ENCODE measurements around the gene ENPP1.

The ENPP1 gene

GRCh38 chr6:131846023-131846663 lies 38.3 kb downstream of the ENPP1 start:
- no peak for TF ChIP-seq CTCF (IDR thresholded peaks at IDR 0.05; ENCODE audit: low read depth, low read length, missing control alignments)
- H3K4me3 ChIP-seq (ENCODE audit: low read depth, low read length) = no peak overlapping the region
- DNase-seq (ENCODE audit: low read depth) = no peak

GRCh38 chr6:131846905-131847304 lies 39.1 kb downstream of the ENPP1 start:
- DNase-seq (ENCODE audit: low read depth) = no peak
- no peak overlapping the region for H3K4me3 ChIP-seq (ENCODE audit: low read depth, low read length)
- no peak for TF ChIP-seq CTCF (IDR thresholded peaks at IDR 0.05; ENCODE audit: low read depth, low read length, missing control alignments)

DNA sequence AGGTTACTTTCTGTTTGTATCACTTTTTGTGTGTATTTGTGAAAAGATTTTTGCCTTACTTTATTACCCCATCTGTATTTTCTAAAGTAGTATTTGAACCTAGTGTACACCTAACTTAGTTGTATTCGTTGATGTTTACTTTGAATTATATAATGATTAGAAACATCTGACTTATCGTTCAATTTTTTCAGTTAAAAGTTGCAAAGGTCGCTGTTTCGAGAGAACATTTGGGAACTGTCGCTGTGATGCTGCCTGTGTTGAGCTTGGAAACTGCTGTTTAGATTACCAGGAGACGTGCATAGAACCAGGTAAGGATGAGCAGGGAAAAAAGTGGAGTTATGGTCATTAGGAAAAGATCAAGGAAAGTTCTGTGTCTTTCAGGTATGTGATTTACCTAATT lies 42.0 kb downstream of the ENPP1 start:
- DNase-seq (ENCODE audit: low read depth) = no peak
- TF ChIP-seq CTCF (IDR thresholded peaks at IDR 0.05; ENCODE audit: low read depth, low read length, missing control alignments) = no peak
- no peak overlapping the region for H3K4me3 ChIP-seq (ENCODE audit: low read depth, low read length)

DNA sequence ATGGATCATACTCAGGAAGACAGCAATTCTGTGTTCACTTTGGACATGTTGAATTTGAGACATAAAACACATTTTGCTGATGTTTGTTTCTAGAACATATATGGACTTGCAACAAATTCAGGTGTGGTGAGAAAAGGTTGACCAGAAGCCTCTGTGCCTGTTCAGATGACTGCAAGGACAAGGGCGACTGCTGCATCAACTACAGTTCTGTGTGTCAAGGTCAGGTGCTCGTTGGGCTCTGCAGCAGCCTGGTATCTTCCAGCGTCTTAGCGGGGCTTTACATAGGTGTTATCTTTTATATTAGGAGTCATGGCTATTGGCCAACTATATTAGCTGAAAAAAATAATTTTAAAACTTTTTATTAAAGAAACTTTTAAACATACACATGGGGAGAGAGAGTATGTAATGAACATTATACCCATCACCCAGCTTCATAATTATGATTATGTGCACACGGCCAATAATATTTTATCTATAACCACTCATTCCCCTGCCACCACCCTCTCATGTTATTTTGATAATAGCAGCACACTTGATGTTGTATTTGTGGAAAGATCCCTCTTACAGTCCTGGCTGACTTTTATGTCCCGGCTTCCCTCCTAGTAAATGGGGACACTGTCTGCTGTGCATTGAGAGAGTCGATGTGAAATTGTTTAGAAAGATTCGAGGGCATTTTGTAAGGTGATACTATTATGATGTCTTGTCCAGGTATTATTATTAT lies 43.4 kb downstream of the ENPP1 start:
- no peak overlapping the region for H3K4me3 ChIP-seq (ENCODE audit: low read depth, low read length)
- no peak for DNase-seq (ENCODE audit: low read depth)
- no peak for TF ChIP-seq CTCF (IDR thresholded peaks at IDR 0.05; ENCODE audit: low read depth, low read length, missing control alignments)

GRCh38 chr6:131852200-131852599 lies 44.4 kb downstream of the ENPP1 start:
- H3K4me3 ChIP-seq (ENCODE audit: low read depth, low read length) = no peak overlapping the region
- TF ChIP-seq CTCF (IDR thresholded peaks at IDR 0.05; ENCODE audit: low read depth, low read length, missing control alignments) = no peak
- no peak for DNase-seq (ENCODE audit: low read depth)

- no peak overlapping the region for H3K4me3 ChIP-seq (ENCODE audit: low read depth, low read length)
- no peak for TF ChIP-seq CTCF (IDR thresholded peaks at IDR 0.05; ENCODE audit: low read depth, low read length, missing control alignments)
- no peak for DNase-seq (ENCODE audit: low read depth)
Observed at GRCh38 chr6:131854803-131855202, 47.0 kb downstream of the ENPP1 start.
